Activated naive CD4-positive, alpha-beta T cell treated with anti-CD3 and anti-CD28 coated beads, Interleukin-2, amount 50 U/mL, for 72 hours (primary cell): Measurements from ENCODE around the gene UBTD1. TPM values are rescaled to one million over a fixed set of nuclear protein-coding genes. Genes with fewer than 3 reads are reported as not detected.
"Not testable (repeated sequence)": the region's sequence is repeated elsewhere in the genome, so short reads cannot be mapped to it uniquely, and the experiment has no call there.

ENCODE experiments used
- ATAC-seq, 2 donors: fragments of 150-1000 bp; cut with Tn5 transposase; 2 replicates each; pipeline ENCODE4 v1.10.0; 2021; ENCODE audit warnings: mild to moderate bottlenecking in 2 of 2, moderate library complexity in 2 of 2
- DNase-seq, 2 donors: peaks; one replicate each; pipeline ENCODE4 v3.0.0; 2021 to 2022; ENCODE audit warnings: low spot score in 2 of 2
- H3K27ac Mint-ChIP-seq, 2 donors: one replicate each; pipeline ENCODE4 v1.8.0; 2022; ENCODE audit warnings: mild to moderate bottlenecking in 2 of 2, mixed read lengths in 2 of 2
- H3K36me3 Mint-ChIP-seq, 2 donors: one replicate each; pipeline ENCODE4 v1.8.0; 2022; ENCODE audit warnings: mixed read lengths in 2 of 2
- H3K9me3 Mint-ChIP-seq, 2 donors: one replicate each; pipeline ENCODE4 v1.8.0; 2022; ENCODE audit warnings: mixed read lengths in 2 of 2
- total RNA-seq, 2 donors: library from RNA; stranded (reverse); gene quantifications; one replicate each; pipeline ENCODE4 v1.2.3, GENCODE V29; 2022

The UBTD1 gene
- total RNA-seq, 2 donors from 2014 or later = 1.9 to 3.5 TPM

DNA sequence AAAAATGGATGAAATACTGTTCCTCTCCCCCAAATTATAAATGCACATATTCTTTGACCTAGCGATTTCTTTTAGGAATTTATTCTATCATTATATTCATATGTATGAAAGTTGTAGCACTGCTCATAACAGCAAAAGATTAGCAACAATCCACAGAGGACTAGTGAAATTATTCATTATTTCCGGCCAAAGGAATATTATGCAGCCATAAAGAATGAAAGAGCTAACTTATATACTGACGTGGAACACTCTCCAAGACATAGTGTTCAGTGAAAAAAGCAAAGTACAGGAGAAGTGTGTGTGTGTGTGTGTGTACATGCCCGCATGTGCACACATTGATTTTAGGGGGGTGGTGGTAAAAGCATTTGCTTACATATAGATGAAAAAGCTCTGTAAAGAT, 23.8 kb upstream of the UBTD1 start:
- ATAC-seq = no peak
- H3K36me3 Mint-ChIP-seq = peaks cover 4 to 35% of the 10 kb centered on the region in 2 donors

DNA sequence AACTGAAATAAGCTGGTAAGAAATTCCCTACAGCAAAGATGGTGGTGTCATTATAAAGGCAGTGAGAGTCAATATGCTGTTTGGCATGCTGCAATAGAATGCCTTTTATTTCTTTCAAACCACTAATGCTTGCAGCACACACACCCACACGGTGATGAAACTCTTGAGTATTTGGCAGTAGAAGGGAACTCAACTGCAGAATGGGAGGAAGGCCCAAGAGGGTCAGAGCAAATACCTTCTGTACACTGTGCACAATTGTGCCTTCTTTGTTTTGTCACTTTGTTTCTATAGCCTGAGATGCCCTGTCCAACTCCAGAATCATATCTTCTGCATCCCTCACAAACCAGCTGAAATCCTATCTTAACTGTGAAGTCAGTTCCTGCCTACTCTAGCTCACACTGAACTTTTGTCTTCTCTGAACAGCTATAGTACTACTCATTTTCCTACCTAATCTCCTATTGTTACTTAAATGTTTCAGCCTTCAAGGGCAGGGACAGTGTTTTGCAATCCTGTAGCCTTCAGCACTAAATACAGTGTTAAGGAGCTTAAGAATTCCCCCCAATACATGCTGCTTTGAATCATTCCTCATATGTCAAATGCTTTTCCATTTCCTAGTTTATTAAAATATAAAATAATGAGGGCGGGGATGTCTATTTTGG, 22.7 kb upstream of the UBTD1 start:
- DNase-seq = no peak
- no peak for ATAC-seq
- H3K27ac Mint-ChIP-seq = peak overlapping the region in 1 of 2 donors; percentile 52
- H3K9me3 Mint-ChIP-seq = no peaks in the 10 kb centered on the region
- H3K36me3 Mint-ChIP-seq = peaks cover 10 to 41% of the 10 kb centered on the region in 2 donors

More for the DNA sequence above, 23.8 kb upstream of the UBTD1 start:
- H3K9me3 Mint-ChIP-seq = no peaks in the 10 kb centered on the region
- no peak for DNase-seq
- no peak overlapping the region for H3K27ac Mint-ChIP-seq

DNA sequence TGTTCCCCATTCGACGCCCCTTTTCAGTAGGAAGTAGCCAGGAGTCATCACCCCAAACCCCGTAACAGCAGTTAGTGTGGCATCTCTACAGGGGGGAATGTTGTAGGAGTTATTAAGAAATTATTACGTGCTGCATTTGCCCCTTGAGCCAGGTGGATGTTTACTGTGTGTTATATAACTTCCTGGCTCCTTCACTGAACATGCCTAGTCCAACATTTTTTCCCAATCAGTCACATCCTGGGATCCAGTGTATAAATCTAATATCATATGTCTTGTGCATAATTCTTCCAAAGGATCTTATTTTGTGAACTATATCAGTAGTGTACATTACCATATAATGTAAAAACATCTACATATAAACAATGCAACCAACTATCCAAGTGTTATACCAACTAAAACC, 19.3 kb upstream of the UBTD1 start:
- H3K36me3 Mint-ChIP-seq = peaks cover 6 to 32% of the 10 kb centered on the region in 2 donors
- H3K9me3 Mint-ChIP-seq, ATAC-seq, DNase-seq: not testable (repeated sequence)
- peak overlapping the region in 1 of 2 donors; percentile 36 for H3K27ac Mint-ChIP-seq

DNA sequence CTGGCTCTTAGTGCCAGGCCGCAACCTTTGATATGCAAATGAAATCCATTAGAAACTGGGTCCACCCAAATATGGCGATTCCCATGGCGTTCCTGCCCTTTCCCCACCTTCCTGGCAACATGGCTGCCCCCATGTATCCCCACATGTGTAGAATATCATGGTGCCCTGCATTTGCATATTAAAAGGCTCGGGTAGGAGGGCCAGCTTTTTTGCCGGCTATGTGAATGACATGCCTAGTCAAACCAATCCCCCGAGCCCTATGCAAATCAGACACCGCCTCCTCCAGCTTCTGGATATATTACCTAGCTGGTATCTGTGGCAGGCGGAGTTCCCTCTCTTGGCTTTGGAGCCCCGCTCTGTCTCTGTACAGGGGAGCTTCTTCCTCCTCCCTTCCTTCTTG, 18.8 kb upstream of the UBTD1 start:
- peak overlapping the region in 1 of 2 donors; percentile 86 for H3K27ac Mint-ChIP-seq
- peaks cover 6 to 29% of the 10 kb centered on the region in 2 donors for H3K36me3 Mint-ChIP-seq
- no peak for DNase-seq

DNA sequence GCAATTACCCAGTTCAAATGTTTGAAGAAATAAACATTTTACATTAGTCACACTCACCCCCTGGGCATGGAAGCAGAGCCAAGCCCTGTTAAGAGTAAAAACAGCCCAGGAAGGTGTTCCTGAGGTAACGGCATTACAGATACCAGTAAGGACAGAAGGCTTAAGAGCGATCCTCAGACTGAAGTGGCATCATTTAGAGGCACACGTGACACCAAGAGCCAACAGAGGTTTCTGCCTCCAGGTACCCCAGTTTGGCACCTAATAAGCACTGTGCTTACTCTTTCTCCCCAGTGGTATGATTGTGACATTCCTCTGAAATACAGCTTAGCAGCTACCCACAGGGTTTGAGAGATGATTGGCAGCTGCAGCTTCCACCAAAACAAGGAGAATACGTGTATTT, 17.7 kb upstream of the UBTD1 start:
- Mint-ChIP-seq H3K36me3 (peaks cover 6 to 19% of the 10 kb centered on the region in 2 donors), H3K27ac (peak overlapping the region in 1 of 2 donors; percentile 11), H3K9me3 (no peaks in the 10 kb centered on the region)
- ATAC-seq (no peak), DNase-seq (no peak)

More for the DNA sequence above, 18.8 kb upstream of the UBTD1 start:
- H3K9me3 Mint-ChIP-seq = no peaks in the 10 kb centered on the region
- no peak for ATAC-seq

DNA sequence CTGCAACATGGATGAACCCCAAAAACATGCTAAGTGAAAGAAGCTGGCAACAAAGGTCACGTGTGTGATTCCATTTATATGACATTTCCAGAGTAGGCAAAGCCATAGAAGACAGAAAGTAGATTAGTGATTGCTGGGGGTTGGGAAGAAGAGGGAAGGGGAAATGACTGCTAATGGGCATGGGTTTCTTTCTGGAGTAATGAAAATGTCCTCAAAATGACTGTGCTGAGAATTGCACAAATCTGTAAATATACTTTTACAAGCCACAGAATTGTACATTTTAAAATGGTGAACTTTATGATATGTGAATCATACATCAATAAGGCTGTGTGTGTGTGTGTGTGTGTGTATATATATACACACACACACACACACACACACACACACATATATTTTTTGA, 16.3 kb upstream of the UBTD1 start:
- ATAC-seq = no peak
- peaks cover 6 to 8% of the 10 kb centered on the region in 2 donors for H3K36me3 Mint-ChIP-seq
- no peak overlapping the region for H3K27ac Mint-ChIP-seq
- no peaks in the 10 kb centered on the region for H3K9me3 Mint-ChIP-seq
- DNase-seq = no peak

DNA sequence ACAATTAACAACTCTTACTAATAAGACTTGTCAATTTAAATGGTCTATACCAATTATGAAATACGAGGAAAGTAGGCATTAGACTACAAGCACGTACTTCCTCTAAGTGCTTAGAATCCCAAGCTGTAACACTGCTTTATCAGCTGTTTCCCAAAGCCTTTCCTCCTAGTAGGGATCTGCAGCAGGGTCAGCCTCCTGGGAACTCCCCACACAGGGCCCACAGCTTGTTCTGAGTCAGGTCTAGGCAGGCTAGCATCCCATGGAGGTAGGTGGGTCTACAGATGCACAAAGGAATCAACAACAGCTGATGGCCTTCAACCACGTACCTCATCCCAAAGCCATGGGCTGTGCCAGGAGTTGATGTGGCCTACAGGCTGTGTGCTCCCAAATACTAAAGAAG, 15.2 kb upstream of the UBTD1 start:
- DNase-seq (no peak), ATAC-seq (no peak)
- no peaks in the 10 kb centered on the region for H3K9me3 Mint-ChIP-seq
- H3K36me3 Mint-ChIP-seq = peaks cover 6% of the 10 kb centered on the region in 2 donors
- H3K27ac Mint-ChIP-seq = no peak overlapping the region

DNA sequence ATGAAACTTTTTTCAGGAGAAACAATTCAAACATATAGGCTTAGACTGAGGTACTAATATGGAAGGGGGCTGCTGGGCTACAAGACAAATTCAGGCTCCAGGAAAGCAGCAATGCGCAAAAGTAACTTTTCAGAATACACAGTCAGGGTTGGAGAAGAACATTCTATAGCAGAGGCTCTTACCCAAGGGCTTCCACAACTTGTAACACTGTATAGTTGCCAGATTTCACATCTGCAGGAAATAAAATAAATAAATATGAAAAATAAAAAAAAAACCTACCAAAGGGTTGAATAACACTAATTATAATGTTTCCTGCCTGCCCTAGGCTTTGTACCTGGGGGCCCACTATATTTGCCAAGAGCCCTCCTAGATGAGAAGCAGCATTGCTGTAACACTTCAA, 14.8 kb upstream of the UBTD1 start:
- Mint-ChIP-seq H3K27ac (no peak overlapping the region), H3K9me3 (no peaks in the 10 kb centered on the region), H3K36me3 (peaks cover 6% of the 10 kb centered on the region in 2 donors)
- no peak for ATAC-seq
- no peak for DNase-seq

DNA sequence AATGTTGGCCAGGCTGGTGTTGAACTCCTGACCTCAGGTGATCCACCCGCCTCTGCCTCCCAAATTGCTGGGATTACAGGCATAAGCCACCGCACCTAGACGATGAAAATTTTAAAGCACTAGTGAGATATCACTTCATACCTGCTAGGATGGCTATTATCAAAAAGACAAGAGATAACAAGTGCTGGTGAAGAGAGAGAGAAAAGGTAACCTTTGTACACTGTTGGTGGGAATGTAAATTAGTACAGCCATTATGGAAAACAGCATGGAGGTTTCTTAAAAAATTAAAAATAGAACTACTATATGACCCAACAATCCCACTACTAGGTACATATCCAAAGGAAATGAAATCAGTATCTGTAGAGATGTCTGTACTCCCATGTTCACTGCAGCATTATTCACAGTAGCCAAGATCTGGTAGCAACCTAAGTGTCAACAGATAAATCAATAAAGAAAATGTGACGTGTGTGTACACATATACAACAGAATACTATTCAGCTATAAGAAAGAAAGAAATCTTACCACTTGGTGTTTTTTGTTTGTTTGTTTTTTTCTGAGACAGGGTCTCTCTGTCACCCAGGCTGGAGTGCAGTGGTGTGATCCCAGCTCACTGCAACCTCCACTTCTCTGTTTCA, 13.0 kb upstream of the UBTD1 start:
- DNase-seq = no peak
- ATAC-seq = no peak
- no peaks in the 10 kb centered on the region for H3K36me3 Mint-ChIP-seq
- peak overlapping the region in 1 of 2 donors; percentile 55 for H3K27ac Mint-ChIP-seq
- H3K9me3 Mint-ChIP-seq = no peaks in the 10 kb centered on the region

DNA sequence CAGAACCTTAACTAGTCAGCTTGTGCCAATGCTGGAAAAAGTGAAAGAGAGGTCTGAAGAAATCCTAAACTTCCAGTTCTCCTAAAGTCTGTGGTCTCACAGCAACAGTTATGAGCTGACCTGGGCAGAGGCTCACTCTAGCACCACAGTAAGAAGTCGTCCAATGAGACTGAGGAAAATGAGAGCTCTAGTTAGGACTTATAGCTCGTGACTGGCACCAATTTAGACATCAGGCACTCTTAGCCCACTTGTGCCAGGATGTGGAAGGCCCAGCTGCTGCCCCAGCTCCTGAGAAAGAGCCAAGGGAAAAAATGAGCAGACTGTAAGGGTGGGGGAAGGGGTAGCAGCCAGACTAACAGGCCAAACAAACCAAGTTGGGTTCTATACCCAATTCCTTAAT, 8.1 kb upstream of the UBTD1 start:
- no peaks in the 10 kb centered on the region for H3K9me3 Mint-ChIP-seq
- no peaks in the 10 kb centered on the region for H3K36me3 Mint-ChIP-seq
- no peak for ATAC-seq
- no peak for DNase-seq
- H3K27ac Mint-ChIP-seq = peak overlapping the region; percentile 77 to 84

DNA sequence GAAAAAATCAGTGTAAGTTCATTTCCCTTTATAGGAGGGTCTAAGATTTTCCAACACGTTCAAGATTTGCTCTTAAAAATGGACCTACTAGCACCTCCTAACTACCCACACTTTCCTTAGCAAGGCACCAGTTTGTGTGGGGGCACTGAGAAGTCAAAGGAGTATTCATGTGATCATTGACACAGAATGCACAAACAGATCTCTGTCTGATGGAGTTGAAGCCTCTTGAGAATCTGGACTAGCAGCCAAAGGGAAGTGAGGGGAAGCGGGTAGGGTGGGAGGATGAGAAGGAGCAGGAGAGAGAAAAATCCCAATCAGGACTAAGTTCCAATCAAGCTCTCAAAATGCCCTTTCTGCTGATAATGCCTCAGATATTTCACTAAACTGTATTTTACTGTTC, 4.6 kb upstream of the UBTD1 start:
- Mint-ChIP-seq H3K36me3 (peaks cover 8 to 10% of the 10 kb centered on the region in 2 donors), H3K27ac (no peak overlapping the region)
- ATAC-seq = no peak

DNA sequence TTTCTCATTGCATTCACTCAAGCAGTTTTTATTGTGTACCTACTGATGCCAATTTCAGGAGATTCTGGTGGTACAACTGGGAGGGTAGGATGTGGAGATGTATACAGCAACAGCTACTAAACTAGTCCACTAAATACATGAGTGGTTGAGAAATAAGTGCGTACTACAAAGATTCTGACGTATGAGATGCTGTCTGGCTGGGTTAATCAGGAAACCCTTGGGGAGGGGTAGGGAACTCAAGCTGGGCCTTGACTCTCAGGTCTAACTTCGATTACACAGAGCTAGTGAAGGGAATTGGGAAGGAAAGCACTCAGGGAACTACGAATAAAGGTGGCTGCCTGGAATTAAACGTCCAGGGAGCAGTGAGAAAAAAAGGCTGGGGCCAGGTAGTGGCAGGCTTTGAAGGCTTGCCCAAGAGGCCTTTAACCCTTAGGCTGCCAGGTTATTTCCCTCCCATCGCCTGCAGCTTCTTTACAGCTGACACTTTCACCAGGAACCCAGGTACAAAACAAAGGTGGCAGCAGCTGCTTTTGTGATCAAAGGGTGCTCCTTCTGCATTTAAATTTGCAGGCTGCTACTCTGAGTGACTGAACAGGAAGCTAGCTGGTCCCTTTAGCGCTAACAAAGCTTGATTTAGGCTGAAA, 3.7 kb upstream of the UBTD1 start:
- peaks cover 8 to 10% of the 10 kb centered on the region in 2 donors for H3K36me3 Mint-ChIP-seq
- DNase-seq (no peak), ATAC-seq (no peak)
- H3K27ac Mint-ChIP-seq = peak overlapping the region in 1 of 2 donors; percentile 91
- H3K9me3 Mint-ChIP-seq = no peaks in the 10 kb centered on the region

More for the DNA sequence above, 4.6 kb upstream of the UBTD1 start:
- DNase-seq = no peak
- H3K9me3 Mint-ChIP-seq = no peaks in the 10 kb centered on the region

DNA sequence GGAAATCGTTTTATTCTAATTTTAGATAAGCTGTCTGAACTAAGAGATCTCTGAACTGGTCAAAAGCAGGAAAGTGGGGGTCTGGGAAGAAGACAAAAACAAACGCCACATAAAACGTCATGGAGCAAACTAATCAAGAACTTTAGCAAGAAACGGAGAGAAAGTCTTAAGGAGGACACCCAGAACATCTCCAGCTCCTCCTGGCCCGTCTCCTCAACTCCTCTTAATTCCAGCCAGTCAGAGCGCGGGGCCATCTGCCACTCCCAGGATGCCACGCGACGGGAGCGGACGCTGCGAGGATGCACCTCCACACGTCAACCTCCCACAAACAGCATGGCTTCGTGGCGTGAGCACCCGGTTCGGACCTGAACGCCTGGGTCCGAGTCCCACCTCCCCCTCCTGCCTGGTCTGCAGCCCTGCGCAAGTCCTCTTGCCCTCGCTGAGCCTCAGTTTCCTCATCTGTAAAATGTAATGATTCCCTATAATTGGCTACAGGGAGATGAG, 1.1 kb upstream of the UBTD1 start:
- Mint-ChIP-seq H3K9me3 (no peaks in the 10 kb centered on the region), H3K27ac (peak overlapping the region; percentile 96 to 98), H3K36me3 (peaks cover 8 to 10% of the 10 kb centered on the region in 2 donors)
- DNase-seq = peak; percentile 79
- ATAC-seq = peak; percentile 56 to 59

DNA sequence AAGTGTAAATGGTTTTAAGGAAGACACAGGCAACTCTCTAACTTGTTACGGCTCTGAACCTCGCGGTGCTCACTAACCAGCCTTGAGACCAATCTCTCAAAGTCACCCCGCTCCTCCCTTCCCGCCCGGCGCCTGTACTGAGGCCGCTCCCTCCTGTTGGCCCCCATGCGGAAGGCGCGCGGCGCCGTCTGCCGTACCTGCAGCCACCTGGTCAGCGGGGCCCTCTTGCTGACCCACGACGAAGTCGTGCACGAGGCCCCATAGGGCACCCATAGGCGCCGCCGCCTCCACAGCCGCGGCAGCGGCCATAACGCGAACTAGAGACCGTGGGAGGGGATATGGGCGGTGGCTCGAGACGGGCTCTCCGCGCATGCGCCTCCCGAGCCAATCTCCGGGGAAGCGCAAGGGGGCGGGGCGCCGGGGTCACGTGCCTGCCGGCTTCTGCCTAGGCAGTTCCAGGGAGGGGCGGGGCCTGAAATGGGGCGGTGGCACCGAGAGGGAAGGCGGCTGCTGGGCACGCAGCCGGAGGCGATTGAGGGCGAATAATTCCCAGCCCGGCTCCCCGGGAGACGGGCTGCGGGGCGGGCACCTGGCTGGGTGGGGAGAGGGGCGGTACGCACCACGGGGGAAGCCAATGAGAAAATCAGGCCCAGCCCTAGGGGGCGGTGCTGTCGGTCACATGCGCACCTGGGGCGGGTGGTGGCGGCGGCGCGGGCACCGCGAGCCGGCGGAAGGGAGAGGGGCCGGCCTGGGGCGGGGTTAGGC, 466 bp upstream of the UBTD1 start, which contains the start of gene MMS19:
Gene MMS19 (minus strand): TSS at position 347 of the 765 bp plus-strand sequence. CDS start 38 bp downstream, at position 309.
- ATAC-seq (peak; percentile 92), DNase-seq (peak; percentile 99 to 100)
- H3K36me3 Mint-ChIP-seq = peaks cover 8 to 10% of the 10 kb centered on the region in 2 donors
- no peaks in the 10 kb centered on the region for H3K9me3 Mint-ChIP-seq
- peak within 1 kb of the TSS; percentile 96 to 98 for H3K27ac Mint-ChIP-seq

DNA sequence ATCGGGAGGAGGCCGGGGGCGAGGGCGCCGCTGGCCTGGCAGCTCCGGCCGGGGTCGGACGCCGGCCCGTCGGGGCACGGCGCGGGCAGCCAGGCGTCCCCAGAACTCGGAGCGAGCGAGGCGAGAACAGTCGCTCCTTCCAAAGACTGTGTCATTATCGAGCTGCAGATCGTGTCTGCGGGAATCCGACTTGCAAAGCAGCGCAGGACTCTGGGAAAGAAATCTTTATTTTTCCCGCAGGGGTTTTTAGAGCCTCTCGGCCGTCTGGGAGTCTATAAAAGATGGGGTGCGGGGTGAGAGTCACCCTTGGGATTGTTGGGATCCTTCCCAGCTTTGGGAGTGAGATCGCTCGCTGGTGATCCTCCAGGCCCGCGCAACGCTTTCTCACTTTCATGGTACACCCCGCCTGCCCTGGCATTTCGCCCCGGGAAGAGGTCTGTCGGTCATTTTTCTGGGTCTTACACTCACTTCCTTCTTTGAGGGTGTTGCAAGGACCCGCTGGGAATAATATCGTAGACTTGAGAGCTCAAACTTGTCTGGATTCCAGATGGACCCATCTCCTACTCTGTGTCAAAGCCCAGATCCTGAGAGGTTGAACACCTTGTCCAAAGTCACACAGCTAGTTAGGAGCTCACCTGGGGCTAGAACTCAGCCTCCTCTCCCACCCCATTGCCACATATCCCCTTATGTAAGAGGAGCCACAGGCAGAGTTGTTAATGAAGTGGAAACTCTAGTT, 1.0 kb downstream of the UBTD1 start:
- peaks cover 8 to 10% of the 10 kb centered on the region in 2 donors for H3K36me3 Mint-ChIP-seq
- no peak for ATAC-seq
- H3K9me3 Mint-ChIP-seq = no peaks in the 10 kb centered on the region
- no peak overlapping the region for H3K27ac Mint-ChIP-seq
- no peak for DNase-seq

DNA sequence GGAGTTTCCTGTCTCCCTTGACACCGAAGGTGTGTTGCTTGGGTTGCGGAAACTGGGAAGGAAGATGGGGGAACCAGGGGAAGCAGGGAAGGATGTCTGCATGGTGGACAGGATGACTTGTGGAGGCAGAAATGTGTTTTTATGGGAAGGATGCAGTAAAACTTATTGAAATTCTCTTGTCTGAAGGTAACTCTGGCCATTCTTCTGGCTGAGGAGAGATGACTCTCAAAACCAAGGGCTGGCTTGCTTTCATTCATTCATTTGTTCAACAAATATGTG, 1.5 kb downstream of the UBTD1 start:
- ATAC-seq (no peak), DNase-seq (no peak)
- Mint-ChIP-seq H3K27ac (no peak overlapping the region), H3K36me3 (peaks cover 8 to 10% of the 10 kb centered on the region in 2 donors), H3K9me3 (no peaks in the 10 kb centered on the region)
